Measurements from ENCODE around the gene EGFLAM. TPM values are rescaled to one million over a fixed set of nuclear protein-coding genes. Genes with fewer than 3 reads are reported as not detected.

EGFLAM gene
- total RNA-seq, 1 donor from 2014 or later = 2.1 TPM

GRCh38 chr5:38455796-38456330 lies 197.5 kb downstream of the EGFLAM start:
- no peaks in the 10 kb centered on the region for H3K27me3 ChIP-seq
- no peaks in the 10 kb centered on the region for H3K36me3 ChIP-seq
- H3K4me1 ChIP-seq = no peaks in the 10 kb centered on the region
- ATAC-seq (no peak), DNase-seq (no peak)
- TF ChIP-seq CTCF (IDR thresholded peaks at IDR 0.05) = no peak
- intact Hi-C loops (cut with DNase I) = no loop called here
- no peak overlapping the region for H3K27ac ChIP-seq
- no peaks in the 10 kb centered on the region for H3K9me3 ChIP-seq
- H3K4me3 ChIP-seq = no peak overlapping the region

GRCh38 chr5:38456657-38457399 lies 198.5 kb downstream of the EGFLAM start:
- H3K4me3 ChIP-seq = no peak overlapping the region
- intact Hi-C loops (cut with DNase I) = no loop called here
- no peaks in the 10 kb centered on the region for H3K4me1 ChIP-seq
- TF ChIP-seq CTCF (IDR thresholded peaks at IDR 0.05) = no peak
- H3K27ac ChIP-seq = no peak overlapping the region
- H3K27me3 ChIP-seq = no peaks in the 10 kb centered on the region
- no peaks in the 10 kb centered on the region for H3K36me3 ChIP-seq
- H3K9me3 ChIP-seq = no peaks in the 10 kb centered on the region
- DNase-seq = no peak
- ATAC-seq = no peak

GRCh38 chr5:38458174-38458573 lies 199.8 kb downstream of the EGFLAM start:
- no peak for DNase-seq
- no peak for TF ChIP-seq CTCF (IDR thresholded peaks at IDR 0.05)
- ATAC-seq = no peak
- Histone ChIP-seq H3K36me3 (no peaks in the 10 kb centered on the region), H3K27me3 (no peaks in the 10 kb centered on the region), H3K4me1 (no peaks in the 10 kb centered on the region), H3K27ac (no peak overlapping the region), H3K4me3 (no peak overlapping the region), H3K9me3 (no peaks in the 10 kb centered on the region)
- intact Hi-C loops (cut with DNase I) = no loop called here

- peaks cover 31% of the 10 kb centered on the region for H3K4me1 ChIP-seq
- H3K4me3 ChIP-seq = no peak overlapping the region
- H3K27me3 ChIP-seq = peaks cover 1% of the 10 kb centered on the region
- H3K9me3 ChIP-seq = no peaks in the 10 kb centered on the region
- intact Hi-C loops (cut with DNase I) = no loop called here
- no peak for TF ChIP-seq CTCF (IDR thresholded peaks at IDR 0.05)
- H3K27ac ChIP-seq = peak overlapping the region; percentile 42
- DNase-seq = no peak
- H3K36me3 ChIP-seq = no peaks in the 10 kb centered on the region
- ATAC-seq = no peak
These were observed 204.7 kb downstream of the EGFLAM start for GRCh38 chr5:38462976-38463633.

- H3K4me3 ChIP-seq = no peak overlapping the region
- ATAC-seq = no peak
- no peak for DNase-seq
- H3K27me3 ChIP-seq = peaks cover 4% of the 10 kb centered on the region
- H3K27ac ChIP-seq = peak overlapping the region; percentile 42
- no peaks in the 10 kb centered on the region for H3K9me3 ChIP-seq
- no peaks in the 10 kb centered on the region for H3K36me3 ChIP-seq
- no peak for TF ChIP-seq CTCF (IDR thresholded peaks at IDR 0.05)
- intact Hi-C loops (cut with DNase I) = no loop called here
- H3K4me1 ChIP-seq = peaks cover 39% of the 10 kb centered on the region
These were observed 205.5 kb downstream of the EGFLAM start for GRCh38 chr5:38463634-38464521.
